Subcutaneous adipose tissue (tissue), 4 donors: ENCODE results near the gene NATD1. TPM values are rescaled to one million over a fixed set of nuclear protein-coding genes. Genes with fewer than 3 reads are reported as not detected.

Experiments used
- small RNA-seq: library from RNA; depleted of rRNA; stranded (forward); fragments of <200 nt; gene quantifications from one replicate; pipeline ENCODE3, GENCODE V24; 2016
- total RNA-seq, 4 donors: library from RNA; depleted of rRNA; stranded (reverse); fragments of >200 nt; gene quantifications; one replicate each; pipeline ENCODE4 v1.1.0, GENCODE V29; 2016
- TF ChIP-seq, protein P1 (sequence below): fragments of 450-650 bp; IDR thresholded peaks from one replicate; pipeline ENCODE4 v1.5.1; 2016; ENCODE audit warnings: low read depth, mild to moderate bottlenecking, control low read depth, antibody characterized with exemption, moderate library complexity

NATD1 gene
- total RNA-seq, 4 donors from 2014 or later, result 4.9 to 31.6 (median 15.1) TPM

DNA sequence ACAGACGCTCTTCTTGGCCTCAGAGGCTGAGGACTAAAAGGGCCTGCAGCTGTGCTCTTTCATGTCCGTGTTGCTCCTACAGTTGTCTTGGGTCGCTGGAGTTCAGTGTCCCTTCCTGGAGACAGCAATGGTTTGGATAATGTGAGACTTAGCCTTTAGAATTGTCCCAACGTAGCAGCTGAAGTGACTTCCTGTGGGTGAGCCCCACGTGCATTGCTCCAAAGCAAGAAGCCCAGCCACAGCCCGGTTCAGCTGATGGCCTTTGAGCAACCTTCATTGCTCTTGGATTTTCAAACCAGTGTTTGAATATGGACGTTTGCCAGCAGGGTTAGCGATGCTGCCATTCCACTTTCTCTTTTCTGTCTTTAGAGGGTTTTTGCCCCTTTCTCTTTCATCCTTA, 59.0 kb downstream of the NATD1 start:
- TF ChIP-seq, protein P1, sequence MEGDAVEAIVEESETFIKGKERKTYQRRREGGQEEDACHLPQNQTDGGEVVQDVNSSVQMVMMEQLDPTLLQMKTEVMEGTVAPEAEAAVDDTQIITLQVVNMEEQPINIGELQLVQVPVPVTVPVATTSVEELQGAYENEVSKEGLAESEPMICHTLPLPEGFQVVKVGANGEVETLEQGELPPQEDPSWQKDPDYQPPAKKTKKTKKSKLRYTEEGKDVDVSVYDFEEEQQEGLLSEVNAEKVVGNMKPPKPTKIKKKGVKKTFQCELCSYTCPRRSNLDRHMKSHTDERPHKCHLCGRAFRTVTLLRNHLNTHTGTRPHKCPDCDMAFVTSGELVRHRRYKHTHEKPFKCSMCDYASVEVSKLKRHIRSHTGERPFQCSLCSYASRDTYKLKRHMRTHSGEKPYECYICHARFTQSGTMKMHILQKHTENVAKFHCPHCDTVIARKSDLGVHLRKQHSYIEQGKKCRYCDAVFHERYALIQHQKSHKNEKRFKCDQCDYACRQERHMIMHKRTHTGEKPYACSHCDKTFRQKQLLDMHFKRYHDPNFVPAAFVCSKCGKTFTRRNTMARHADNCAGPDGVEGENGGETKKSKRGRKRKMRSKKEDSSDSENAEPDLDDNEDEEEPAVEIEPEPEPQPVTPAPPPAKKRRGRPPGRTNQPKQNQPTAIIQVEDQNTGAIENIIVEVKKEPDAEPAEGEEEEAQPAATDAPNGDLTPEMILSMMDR, result no peak

DNA sequence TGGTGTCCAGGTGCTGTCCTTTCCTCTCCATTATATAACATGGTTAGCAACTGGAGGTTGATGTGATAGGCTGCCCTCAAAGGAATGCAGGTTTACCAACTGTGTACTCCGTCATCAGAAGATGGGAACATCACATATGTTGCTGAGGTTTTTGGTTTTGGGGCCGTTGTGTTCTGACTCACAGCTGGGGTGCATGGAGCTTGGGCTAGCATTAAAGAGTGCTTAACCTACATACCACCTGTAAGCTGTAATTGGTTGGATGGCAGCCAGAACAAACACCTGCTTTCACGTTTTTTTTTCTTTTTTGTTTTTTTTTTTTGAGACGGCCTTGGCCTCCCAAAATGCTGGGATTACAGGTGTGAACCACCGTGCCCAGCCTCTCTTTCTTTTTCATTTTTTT, 60.2 kb downstream of the NATD1 start:
- TF ChIP-seq, protein P1, result no peak

DNA sequence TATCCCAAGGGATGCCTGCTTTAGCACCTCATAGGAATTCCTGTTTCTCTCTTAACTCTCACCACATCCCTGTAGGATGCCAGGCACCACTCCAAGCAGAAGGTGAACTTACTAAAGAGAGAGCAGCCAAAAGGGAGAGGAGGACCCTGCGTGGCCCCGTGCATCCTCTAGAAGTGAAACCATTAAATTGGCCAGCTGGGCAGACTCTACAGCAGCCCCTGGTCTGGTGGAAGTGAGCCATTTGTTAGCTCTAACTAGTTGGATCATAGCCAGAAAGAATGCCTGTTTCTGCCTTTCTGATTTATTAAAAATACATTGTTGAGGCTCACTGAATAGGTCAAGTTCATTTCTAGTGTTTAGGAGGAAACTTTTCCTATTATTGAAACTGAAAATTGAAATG, 61.5 kb downstream of the NATD1 start:
- TF ChIP-seq, protein P1, result no peak

DNA sequence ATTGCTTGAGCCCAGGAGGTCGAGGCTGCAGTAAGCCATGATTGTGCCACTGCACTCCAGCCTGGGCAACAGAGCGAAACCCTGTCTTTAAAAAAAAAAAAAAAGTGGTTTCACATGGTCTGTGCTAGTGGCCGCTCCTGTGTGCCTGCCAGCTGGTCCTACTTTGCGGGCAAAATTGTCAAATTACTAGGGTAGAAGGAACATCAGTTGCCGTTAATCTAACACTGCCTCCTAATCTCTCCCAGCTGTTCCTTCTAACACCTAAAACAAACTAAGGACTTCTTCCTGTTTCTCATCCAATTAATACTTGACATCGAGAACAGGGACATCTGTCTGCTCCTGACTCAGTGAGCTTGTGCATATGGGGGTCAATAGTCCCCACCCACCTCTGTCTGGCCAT, 63.1 kb downstream of the NATD1 start:
- TF ChIP-seq, protein P1, result no peak

DNA sequence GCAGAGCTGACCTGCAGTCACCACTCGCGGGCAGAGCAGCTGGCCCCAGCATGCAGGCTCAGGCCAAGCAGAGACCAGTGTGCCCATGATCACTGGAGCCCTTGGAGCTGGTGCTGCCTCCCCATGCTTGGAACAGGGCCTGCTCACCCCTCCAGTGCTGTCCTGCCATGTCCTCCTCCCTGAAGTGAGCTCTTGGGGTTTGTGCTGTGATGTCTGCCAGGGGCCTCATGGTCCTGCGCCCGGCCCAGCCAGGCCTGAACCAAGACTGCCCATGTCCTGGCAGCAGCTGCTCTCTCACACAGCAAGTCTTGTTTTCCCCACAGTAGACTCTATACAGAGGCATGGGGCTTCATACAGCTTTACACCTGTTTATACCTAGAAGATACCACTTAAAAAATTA, 63.8 kb downstream of the NATD1 start:
- TF ChIP-seq, protein P1, result no peak

Small RNAs within 50 kb of the gene (small RNA-seq; reads per million reads assigned to genes)
- gene RN7SL426P, result not detected

Other genes starting within 250 kb of the NATD1 start
- gene USP22, start 210.4 kb downstream of the NATD1 start, total RNA-seq, result 100 to 1,000 TPM in 1 of 4 donors, 10 to 100 TPM in 3; 87.4 to 128 (median 96.3) TPM
- 10 to 100 TPM; 28.4 to 55.4 (median 45.0) TPM for gene DHRS7B, start 126.4 kb downstream of the NATD1 start, total RNA-seq
- 10 to 100 TPM; 22.0 to 30.1 (median 26.4) TPM for gene TMEM11, start 39.2 kb downstream of the NATD1 start, total RNA-seq
- 10 to 100 TPM; 17.0 to 36.2 (median 23.3) TPM for gene MAP2K3, start 31.3 kb upstream of the NATD1 start, total RNA-seq
- 1 to 10 TPM in 2 of 4 donors, under 1 TPM in 1, not detected in 1; 0.51 to 1.7 (median 1.3) TPM for gene KCNJ12, start 122.9 kb upstream of the NATD1 start, total RNA-seq